GM21576 (cell line): Measurements from ENCODE around the gene EMC1.
"Not testable (repeated sequence)": the region's sequence is repeated elsewhere in the genome, so short reads cannot be mapped to it uniquely, and the experiment has no call there.

Experiments used
- ATAC-seq: cut with Tn5 transposase; IDR thresholded peaks from one replicate; pipeline ENCODE4 v1.9.1; 2021; ENCODE audit warnings: mild to moderate bottlenecking, moderate library complexity; ENCODE audit not compliant: unreplicated experiment

The EMC1 gene

GRCh38 chr1:19251305-19252196 lies at the start of gene EMC1, which contains the start of gene MRTO4:
EMC1 (minus strand) TSS chr1:19251524; CDS start chr1:19251509, 15 bp downstream.
MRTO4 (plus strand) TSS chr1:19251805; CDS start chr1:19251836, 31 bp downstream.
- peak; percentile 83 for ATAC-seq

- no peak for ATAC-seq
Measured at GRCh38 chr1:19300211-19300610, 48.9 kb upstream of the EMC1 start.

GRCh38 chr1:19294638-19295037 lies 43.3 kb upstream of the EMC1 start:
- ATAC-seq, result no peak

GRCh38 chr1:19289244-19289643 lies 37.9 kb upstream of the EMC1 start:
- no peak for ATAC-seq

- not testable (repeated sequence) for ATAC-seq
Measured at GRCh38 chr1:19288324-19289241, 37.3 kb upstream of the EMC1 start, which contains the start of gene AKR7A3. AKR7A3 (minus strand) TSS chr1:19288770; CDS start chr1:19288709, 61 bp downstream.

- ATAC-seq, result no peak
Measured at GRCh38 chr1:19287436-19288185, 36.3 kb upstream of the EMC1 start.

GRCh38 chr1:19285807-19286206 lies 34.5 kb upstream of the EMC1 start:
- not testable (repeated sequence) for ATAC-seq

- ATAC-seq, result not testable (repeated sequence)
Measured at GRCh38 chr1:19285366-19285765, 34.0 kb upstream of the EMC1 start.

- ATAC-seq, result no peak
Measured at GRCh38 chr1:19284881-19285280, 33.6 kb upstream of the EMC1 start.

- ATAC-seq, result no peak
Measured at GRCh38 chr1:19283891-19284290, 32.6 kb upstream of the EMC1 start.

- ATAC-seq, result no peak
Measured at GRCh38 chr1:19274636-19275035, 23.3 kb upstream of the EMC1 start.

- not testable (repeated sequence) for ATAC-seq
Measured at GRCh38 chr1:19273844-19274531, 22.7 kb upstream of the EMC1 start.

- no peak for ATAC-seq
Measured at GRCh38 chr1:19273106-19273843, 22.0 kb upstream of the EMC1 start.

- no peak for ATAC-seq
Measured at GRCh38 chr1:19272064-19272463, 20.7 kb upstream of the EMC1 start.

- ATAC-seq, result not testable (repeated sequence)
Measured at GRCh38 chr1:19270343-19270730, 19.0 kb upstream of the EMC1 start.

- not testable (repeated sequence) for ATAC-seq
Measured at GRCh38 chr1:19269427-19270342, 18.4 kb upstream of the EMC1 start.

GRCh38 chr1:19268445-19268844 lies 17.1 kb upstream of the EMC1 start:
- no peak for ATAC-seq

GRCh38 chr1:19262744-19263143 lies 11.4 kb upstream of the EMC1 start:
- ATAC-seq, result no peak
